K562 (cell line): ENCODE data around the gene BCAP31. TPM values are rescaled to one million over a fixed set of nuclear protein-coding genes. Genes with fewer than 3 reads are reported as not detected.

ENCODE experiments used
- polyA plus RNA-seq, 8 experiments: library from polyadenylated mRNA; depleted of rRNA in 4 of 8; stranded (reverse) in 5 of 8; unstranded in 3 of 8; fragments of >200 nt; fragmentation: Nextera tagmentation in 2 of 8; fragmentation: Illumina TruSeq in 1 of 8; extraction: Ambion mirVana in 2 of 8; extraction: Trizol in 1 of 8; gene quantifications; 2 replicates each; pipeline versions ENCODE4 v1.2.1 to v1.2.3, GENCODE V29; 2011 to 2014; ENCODE audit warnings: inconsistent platforms in 1 of 8, missing spikeins in 1 of 8
- small RNA-seq: library from RNA; depleted of rRNA; stranded (forward); fragments of <200 nt; gene quantifications from one replicate; pipeline ENCODE3, GENCODE V24; 2014
- total RNA-seq, 7 experiments: library from RNA; depleted of rRNA in 6 of 7; stranded (reverse); fragments of >200 nt in 6 of 7; fragmentation: Illumina TruSeq in 2 of 7; extraction: Trizol in 2 of 7; gene quantifications; 2 replicates each; pipeline versions ENCODE4 v1.2.1 to v1.2.3, GENCODE V29; 2011 to 2021; ENCODE audit warnings: low replicate concordance in 1 of 7

BCAP31 gene
- total and polyA plus RNA-seq, 9 of the 15 experiments (the other 6 are each of a cell fraction or from before 2014, with no cell fraction given): 156 to 683 (median 188) TPM

Small RNA genes within 50 kb of the gene (small RNA-seq; reads per million reads assigned to genes)
- gene RN7SL687P: not detected

Other genes starting within 250 kb of the BCAP31 start
Only the 7 nearest of the 19 such genes appear.
- gene PNCK, start 50.6 kb downstream of the BCAP31 start, total RNA-seq (2014; rRNA removed): 1.3 and 1.4 TPM in 2 replicates
- gene PNCK, start 50.6 kb downstream of the BCAP31 start, total RNA-seq (2014; rRNA removed; fragmentation: Illumina TruSeq; extraction: Trizol): 0.25 and 0.48 TPM in 2 replicates
- 0.51 and 0.79 TPM in 2 replicates for gene PNCK, start 50.6 kb downstream of the BCAP31 start, total RNA-seq (2015; rRNA removed; fragmentation: Illumina TruSeq; extraction: Trizol)
- 1.9 and 2.2 TPM in 2 replicates for gene PNCK, start 50.6 kb downstream of the BCAP31 start, total RNA-seq (2021)
- gene PNCK, start 50.6 kb downstream of the BCAP31 start, polyA plus RNA-seq (2011; rRNA removed): 7.5 and 23.6 TPM in 2 replicates
- gene PNCK, start 50.6 kb downstream of the BCAP31 start, polyA plus RNA-seq (2014; fragmentation: Illumina TruSeq; extraction: Trizol): 1.0 and 1.2 TPM in 2 replicates
- gene PNCK, start 50.6 kb downstream of the BCAP31 start, polyA plus RNA-seq (2014; fragmentation: Nextera tagmentation; extraction: Ambion mirVana): under 1 TPM in 1 of 2 experiments, not detected in 1; 0.13 TPM
- gene PNCK, start 50.6 kb downstream of the BCAP31 start, polyA plus RNA-seq (2014; rRNA removed): 1.7 and 2.5 TPM in 2 replicates
- gene SLC6A8, start 36.5 kb downstream of the BCAP31 start, total RNA-seq (2014; rRNA removed): 29.6 and 45.6 TPM in 2 replicates
- gene SLC6A8, start 36.5 kb downstream of the BCAP31 start, total RNA-seq (2014; rRNA removed; fragmentation: Illumina TruSeq; extraction: Trizol): 24.7 and 34.3 TPM in 2 replicates
- gene SLC6A8, start 36.5 kb downstream of the BCAP31 start, total RNA-seq (2015; rRNA removed; fragmentation: Illumina TruSeq; extraction: Trizol): 30.3 and 31.0 TPM in 2 replicates
- gene SLC6A8, start 36.5 kb downstream of the BCAP31 start, total RNA-seq (2021): 122 and 144 TPM in 2 replicates
- gene SLC6A8, start 36.5 kb downstream of the BCAP31 start, polyA plus RNA-seq (2011; rRNA removed): 139 and 294 TPM in 2 replicates
- gene SLC6A8, start 36.5 kb downstream of the BCAP31 start, polyA plus RNA-seq (2014; fragmentation: Illumina TruSeq; extraction: Trizol): 73.5 and 87.0 TPM in 2 replicates
- gene SLC6A8, start 36.5 kb downstream of the BCAP31 start, polyA plus RNA-seq (2014; fragmentation: Nextera tagmentation; extraction: Ambion mirVana): 1 to 10 TPM in 1 of 2 experiments, under 1 TPM in 1; 0.68 to 1.7 TPM
- 76.7 and 77.6 TPM in 2 replicates for gene SLC6A8, start 36.5 kb downstream of the BCAP31 start, polyA plus RNA-seq (2014; rRNA removed)
- 3.9 and 6.0 TPM in 2 replicates for gene ABCD1, start 469 bp upstream of the BCAP31 start, total RNA-seq (2014; rRNA removed)
- gene ABCD1, start 469 bp upstream of the BCAP31 start, total RNA-seq (2014; rRNA removed; fragmentation: Illumina TruSeq; extraction: Trizol): 0.80 and 1.4 TPM in 2 replicates
- 2.8 and 3.1 TPM in 2 replicates for gene ABCD1, start 469 bp upstream of the BCAP31 start, total RNA-seq (2015; rRNA removed; fragmentation: Illumina TruSeq; extraction: Trizol)
- 6.9 and 7.1 TPM in 2 replicates for gene ABCD1, start 469 bp upstream of the BCAP31 start, total RNA-seq (2021)
- 1.6 and 3.8 TPM in 2 replicates for gene ABCD1, start 469 bp upstream of the BCAP31 start, polyA plus RNA-seq (2011; rRNA removed)
- 2.2 and 3.5 TPM in 2 replicates for gene ABCD1, start 469 bp upstream of the BCAP31 start, polyA plus RNA-seq (2014; fragmentation: Illumina TruSeq; extraction: Trizol)
- under 1 TPM; 0.07 to 0.18 TPM for gene ABCD1, start 469 bp upstream of the BCAP31 start, polyA plus RNA-seq (2014; fragmentation: Nextera tagmentation; extraction: Ambion mirVana)
- 3.8 and 5.2 TPM in 2 replicates for gene ABCD1, start 469 bp upstream of the BCAP31 start, polyA plus RNA-seq (2014; rRNA removed)
- 1.6 and 2.0 TPM in 2 replicates for gene PLXNB3, start 39.9 kb upstream of the BCAP31 start, total RNA-seq (2014; rRNA removed)
- gene PLXNB3, start 39.9 kb upstream of the BCAP31 start, total RNA-seq (2014; rRNA removed; fragmentation: Illumina TruSeq; extraction: Trizol): 0.22 TPM in 1 of 2 replicates, not detected in the other
- 0.25 and 0.72 TPM in 2 replicates for gene PLXNB3, start 39.9 kb upstream of the BCAP31 start, total RNA-seq (2015; rRNA removed; fragmentation: Illumina TruSeq; extraction: Trizol)
- gene PLXNB3, start 39.9 kb upstream of the BCAP31 start, total RNA-seq (2021): 1.6 TPM in 2 replicates
- gene PLXNB3, start 39.9 kb upstream of the BCAP31 start, polyA plus RNA-seq (2011; rRNA removed): 1.5 and 2.4 TPM in 2 replicates
- 0.40 and 0.50 TPM in 2 replicates for gene PLXNB3, start 39.9 kb upstream of the BCAP31 start, polyA plus RNA-seq (2014; fragmentation: Illumina TruSeq; extraction: Trizol)
- gene PLXNB3, start 39.9 kb upstream of the BCAP31 start, polyA plus RNA-seq (2014; fragmentation: Nextera tagmentation; extraction: Ambion mirVana): not detected
- gene PLXNB3, start 39.9 kb upstream of the BCAP31 start, polyA plus RNA-seq (2014; rRNA removed): 1.4 and 1.6 TPM in 2 replicates
- 0.09 TPM in 1 of 2 replicates, not detected in the other for gene SRPK3, start 56.7 kb upstream of the BCAP31 start, total RNA-seq (2014; rRNA removed)
- gene SRPK3, start 56.7 kb upstream of the BCAP31 start, total RNA-seq (2014; rRNA removed; fragmentation: Illumina TruSeq; extraction: Trizol): not detected in 2 replicates
- not detected in 2 replicates for gene SRPK3, start 56.7 kb upstream of the BCAP31 start, total RNA-seq (2015; rRNA removed; fragmentation: Illumina TruSeq; extraction: Trizol)
- gene SRPK3, start 56.7 kb upstream of the BCAP31 start, total RNA-seq (2021): 0.04 TPM in 1 of 2 replicates, not detected in the other
- gene SRPK3, start 56.7 kb upstream of the BCAP31 start, polyA plus RNA-seq (2011; rRNA removed): 0.01 and 0.12 TPM in 2 replicates
- 0.03 TPM in 1 of 2 replicates, not detected in the other for gene SRPK3, start 56.7 kb upstream of the BCAP31 start, polyA plus RNA-seq (2014; fragmentation: Illumina TruSeq; extraction: Trizol)
- under 1 TPM; 0.04 to 0.06 TPM for gene SRPK3, start 56.7 kb upstream of the BCAP31 start, polyA plus RNA-seq (2014; fragmentation: Nextera tagmentation; extraction: Ambion mirVana)
- 0.03 and 0.07 TPM in 2 replicates for gene SRPK3, start 56.7 kb upstream of the BCAP31 start, polyA plus RNA-seq (2014; rRNA removed)
- 62.4 and 70.5 TPM in 2 replicates for gene IDH3G, start 70.0 kb upstream of the BCAP31 start, total RNA-seq (2014; rRNA removed)
- gene IDH3G, start 70.0 kb upstream of the BCAP31 start, total RNA-seq (2014; rRNA removed; fragmentation: Illumina TruSeq; extraction: Trizol): 16.3 and 30.6 TPM in 2 replicates
- gene IDH3G, start 70.0 kb upstream of the BCAP31 start, total RNA-seq (2015; rRNA removed; fragmentation: Illumina TruSeq; extraction: Trizol): 34.1 and 39.2 TPM in 2 replicates
- gene IDH3G, start 70.0 kb upstream of the BCAP31 start, total RNA-seq (2021): 64.0 and 67.1 TPM in 2 replicates
- gene IDH3G, start 70.0 kb upstream of the BCAP31 start, polyA plus RNA-seq (2011; rRNA removed): 37.9 and 74.6 TPM in 2 replicates
- 72.5 and 80.1 TPM in 2 replicates for gene IDH3G, start 70.0 kb upstream of the BCAP31 start, polyA plus RNA-seq (2014; fragmentation: Illumina TruSeq; extraction: Trizol)
- gene IDH3G, start 70.0 kb upstream of the BCAP31 start, polyA plus RNA-seq (2014; fragmentation: Nextera tagmentation; extraction: Ambion mirVana): 10 to 100 TPM; 24.3 to 36.4 TPM
- gene IDH3G, start 70.0 kb upstream of the BCAP31 start, polyA plus RNA-seq (2014; rRNA removed): 63.2 and 69.3 TPM in 2 replicates
- 222 and 275 TPM in 2 replicates for gene SSR4, start 70.3 kb upstream of the BCAP31 start, total RNA-seq (2014; rRNA removed)
- gene SSR4, start 70.3 kb upstream of the BCAP31 start, total RNA-seq (2014; rRNA removed; fragmentation: Illumina TruSeq; extraction: Trizol): 120 and 146 TPM in 2 replicates
- 299 and 311 TPM in 2 replicates for gene SSR4, start 70.3 kb upstream of the BCAP31 start, total RNA-seq (2015; rRNA removed; fragmentation: Illumina TruSeq; extraction: Trizol)
- 272 and 275 TPM in 2 replicates for gene SSR4, start 70.3 kb upstream of the BCAP31 start, total RNA-seq (2021)
- gene SSR4, start 70.3 kb upstream of the BCAP31 start, polyA plus RNA-seq (2011; rRNA removed): 255 and 290 TPM in 2 replicates
- gene SSR4, start 70.3 kb upstream of the BCAP31 start, polyA plus RNA-seq (2014; fragmentation: Illumina TruSeq; extraction: Trizol): 196 and 294 TPM in 2 replicates
- gene SSR4, start 70.3 kb upstream of the BCAP31 start, polyA plus RNA-seq (2014; fragmentation: Nextera tagmentation; extraction: Ambion mirVana): 100 to 1,000 TPM; 469 to 492 TPM
- 344 and 405 TPM in 2 replicates for gene SSR4, start 70.3 kb upstream of the BCAP31 start, polyA plus RNA-seq (2014; rRNA removed)